Activated B cell treated with CpG ODN at 0.5 μM for 24 hours (primary cell): ENCODE results near the gene DNASE1L2. TPM values are rescaled to one million over a fixed set of nuclear protein-coding genes. Genes with fewer than 3 reads are reported as not detected.

ENCODE experiments used
- ATAC-seq: fragments of 200-7000 bp; cut with Tn5 transposase; one replicate; pipeline ENCODE4 v1.10.0; 2021; ENCODE audit warnings: low read depth, mild to moderate bottlenecking, moderate library complexity
- CTCF ChIA-PET: fragments of 350-600 bp; sonication (Branson Sonifier 250); formaldehyde crosslinking; loops from one replicate; lab custom pipeline; 2021; ENCODE audit warnings: antibody characterized with exemption; lab: Charles Lee
- POLR2A ChIA-PET: fragments of 350-600 bp; sonication (Branson Sonifier 250); formaldehyde crosslinking; loops from one replicate; lab custom pipeline; 2021; ENCODE audit warnings: antibody characterized with exemption; lab: Charles Lee
- DNase-seq: peaks from one replicate; pipeline ENCODE4 v3.0.0; 2022
- H3K27ac Mint-ChIP-seq: one replicate; pipeline ENCODE4 v1.8.0; 2020; ENCODE audit warnings: mixed read lengths
- H3K27me3 Mint-ChIP-seq: one replicate; pipeline ENCODE4 v1.8.0; 2021; ENCODE audit warnings: mixed read lengths
- H3K36me3 Mint-ChIP-seq: one replicate; pipeline ENCODE4 v1.8.0; 2021; ENCODE audit warnings: low read depth, mixed read lengths
- H3K4me1 Mint-ChIP-seq: one replicate; pipeline ENCODE4 v1.8.0; 2021; ENCODE audit warnings: mixed read lengths
- H3K4me3 Mint-ChIP-seq: one replicate; pipeline ENCODE4 v1.8.0; 2020; ENCODE audit warnings: mild to moderate bottlenecking, mixed read lengths
- H3K9me3 Mint-ChIP-seq: one replicate; pipeline ENCODE4 v1.8.0; 2020; ENCODE audit warnings: mixed read lengths
- CTCF ChIP-seq: fragments of 200-600 bp; IDR thresholded peaks from one replicate; pipeline ENCODE4 v1.8.0; 2022; ENCODE audit warnings: antibody characterized with exemption, mild to moderate bottlenecking
- intact Hi-C: fragments of 100-400 bp; cut with micrococcal nuclease; formaldehyde crosslinking; loops from one replicate; pipeline ENCODE4 v1.15.1; 2024
- total RNA-seq: library from RNA; stranded (reverse); gene quantifications from 2 replicates; pipeline ENCODE4 v1.2.3, GENCODE V29; 2022

The DNASE1L2 gene
- total RNA-seq, 1 donor from 2014 or later: 1.3 TPM

- no peak for DNase-seq
- H3K9me3 Mint-ChIP-seq: no peaks in the 10 kb centered on the region
- CTCF ChIA-PET: no interaction called here
Observed at GRCh38 chr16:2277466-2278271, 41.4 kb downstream of the DNASE1L2 start.

GRCh38 chr16:2278272-2278608 is 42.0 kb downstream of the DNASE1L2 start:
- no peaks in the 10 kb centered on the region for H3K9me3 Mint-ChIP-seq
- peaks cover 2% of the 10 kb centered on the region for H3K36me3 Mint-ChIP-seq
- no peak for DNase-seq
- CTCF ChIA-PET: no interaction called here
- H3K4me3 Mint-ChIP-seq: no peak overlapping the region
- TF ChIP-seq CTCF: no peak
- intact Hi-C loops: no loop called here
- no peaks in the 10 kb centered on the region for H3K4me1 Mint-ChIP-seq
- no peaks in the 10 kb centered on the region for H3K27me3 Mint-ChIP-seq
- POLR2A ChIA-PET: no interaction called here
- ATAC-seq: no peak
- no peak overlapping the region for H3K27ac Mint-ChIP-seq

More at GRCh38 chr16:2277466-2278271, 41.4 kb downstream of the DNASE1L2 start:
- no peak overlapping the region for H3K4me3 Mint-ChIP-seq
- intact Hi-C loops: no loop called here
- no peak for ATAC-seq
- H3K36me3 Mint-ChIP-seq: peaks cover 2% of the 10 kb centered on the region
- H3K4me1 Mint-ChIP-seq: no peaks in the 10 kb centered on the region
- no peak overlapping the region for H3K27ac Mint-ChIP-seq
- no peak for TF ChIP-seq CTCF
- no peaks in the 10 kb centered on the region for H3K27me3 Mint-ChIP-seq
- POLR2A ChIA-PET: no interaction called here

- DNase-seq: no peak
- no peak for TF ChIP-seq CTCF
- intact Hi-C loops: no loop called here
- ChIA-PET POLR2A (interaction anchor here (0.6 kb wide), 1 partner anchor 53 kb away, joined by 3 read pairs; no protein-coding TSS in a partner anchor), CTCF (no interaction called here)
- no peak overlapping the region for H3K4me3 Mint-ChIP-seq
- no peaks in the 10 kb centered on the region for H3K9me3 Mint-ChIP-seq
- H3K36me3 Mint-ChIP-seq: no peaks in the 10 kb centered on the region
- no peak overlapping the region for H3K27ac Mint-ChIP-seq
- ATAC-seq: no peak
- H3K27me3 Mint-ChIP-seq: no peaks in the 10 kb centered on the region
- no peaks in the 10 kb centered on the region for H3K4me1 Mint-ChIP-seq
Observed at GRCh38 chr16:2278956-2279800, 42.9 kb downstream of the DNASE1L2 start.

GRCh38 chr16:2280461-2280860 is 44.2 kb downstream of the DNASE1L2 start:
- H3K36me3 Mint-ChIP-seq: no peaks in the 10 kb centered on the region
- no peak for ATAC-seq
- CTCF ChIA-PET: no interaction called here
- TF ChIP-seq CTCF: no peak
- intact Hi-C loops: no loop called here
- DNase-seq: no peak
- no peaks in the 10 kb centered on the region for H3K27me3 Mint-ChIP-seq
- H3K27ac Mint-ChIP-seq: no peak overlapping the region
- H3K4me3 Mint-ChIP-seq: no peak overlapping the region
- no peaks in the 10 kb centered on the region for H3K9me3 Mint-ChIP-seq
- POLR2A ChIA-PET: no interaction called here
- H3K4me1 Mint-ChIP-seq: no peaks in the 10 kb centered on the region

- intact Hi-C loops: no loop called here
- no peak overlapping the region for H3K4me3 Mint-ChIP-seq
- DNase-seq (no peak), ATAC-seq (no peak)
- H3K36me3 Mint-ChIP-seq: no peaks in the 10 kb centered on the region
- POLR2A ChIA-PET: no interaction called here
- no peaks in the 10 kb centered on the region for H3K4me1 Mint-ChIP-seq
- no peaks in the 10 kb centered on the region for H3K27me3 Mint-ChIP-seq
- no peaks in the 10 kb centered on the region for H3K9me3 Mint-ChIP-seq
- TF ChIP-seq CTCF: no peak
- H3K27ac Mint-ChIP-seq: peak overlapping the region; percentile 61
- CTCF ChIA-PET: no interaction called here
Observed at GRCh38 chr16:2280981-2281542, 44.8 kb downstream of the DNASE1L2 start.
